ENCODE data around the gene JRKL.

DNA sequence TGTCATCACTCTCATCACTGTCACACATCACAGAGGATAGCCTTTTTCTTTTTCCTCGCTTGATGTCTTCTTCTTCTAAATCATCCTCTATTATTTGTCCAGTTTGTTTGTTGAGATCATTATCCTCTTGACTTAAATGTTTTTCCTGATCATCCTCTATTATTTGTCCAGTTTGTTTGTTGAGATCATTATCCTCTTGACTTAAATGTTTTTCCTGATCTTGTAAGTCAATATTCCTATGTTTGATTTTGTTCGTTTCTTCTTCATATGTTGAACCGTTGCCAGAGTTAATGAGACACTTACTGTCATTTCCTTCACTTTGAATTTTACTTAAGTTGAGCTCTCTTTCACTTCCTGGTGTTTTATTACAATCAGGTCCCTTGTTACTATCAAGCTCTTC, 5.7 kb upstream of the JRKL start:
- TF ChIP-seq, protein P1, sequence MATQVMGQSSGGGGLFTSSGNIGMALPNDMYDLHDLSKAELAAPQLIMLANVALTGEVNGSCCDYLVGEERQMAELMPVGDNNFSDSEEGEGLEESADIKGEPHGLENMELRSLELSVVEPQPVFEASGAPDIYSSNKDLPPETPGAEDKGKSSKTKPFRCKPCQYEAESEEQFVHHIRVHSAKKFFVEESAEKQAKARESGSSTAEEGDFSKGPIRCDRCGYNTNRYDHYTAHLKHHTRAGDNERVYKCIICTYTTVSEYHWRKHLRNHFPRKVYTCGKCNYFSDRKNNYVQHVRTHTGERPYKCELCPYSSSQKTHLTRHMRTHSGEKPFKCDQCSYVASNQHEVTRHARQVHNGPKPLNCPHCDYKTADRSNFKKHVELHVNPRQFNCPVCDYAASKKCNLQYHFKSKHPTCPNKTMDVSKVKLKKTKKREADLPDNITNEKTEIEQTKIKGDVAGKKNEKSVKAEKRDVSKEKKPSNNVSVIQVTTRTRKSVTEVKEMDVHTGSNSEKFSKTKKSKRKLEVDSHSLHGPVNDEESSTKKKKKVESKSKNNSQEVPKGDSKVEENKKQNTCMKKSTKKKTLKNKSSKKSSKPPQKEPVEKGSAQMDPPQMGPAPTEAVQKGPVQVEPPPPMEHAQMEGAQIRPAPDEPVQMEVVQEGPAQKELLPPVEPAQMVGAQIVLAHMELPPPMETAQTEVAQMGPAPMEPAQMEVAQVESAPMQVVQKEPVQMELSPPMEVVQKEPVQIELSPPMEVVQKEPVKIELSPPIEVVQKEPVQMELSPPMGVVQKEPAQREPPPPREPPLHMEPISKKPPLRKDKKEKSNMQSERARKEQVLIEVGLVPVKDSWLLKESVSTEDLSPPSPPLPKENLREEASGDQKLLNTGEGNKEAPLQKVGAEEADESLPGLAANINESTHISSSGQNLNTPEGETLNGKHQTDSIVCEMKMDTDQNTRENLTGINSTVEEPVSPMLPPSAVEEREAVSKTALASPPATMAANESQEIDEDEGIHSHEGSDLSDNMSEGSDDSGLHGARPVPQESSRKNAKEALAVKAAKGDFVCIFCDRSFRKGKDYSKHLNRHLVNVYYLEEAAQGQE (IDR thresholded peaks at IDR 0.05; ENCODE audit: low read depth) = no peak
- no peak for TF ChIP-seq CEBPB (IDR thresholded peaks at IDR 0.05)
- TF ChIP-seq FOXM1 (IDR thresholded peaks at IDR 0.05; ENCODE audit: borderline replicate concordance, low read depth) = no peak
- TF ChIP-seq RAD21 (IDR thresholded peaks at IDR 0.05; ENCODE audit: low read depth) = no peak
- no peak for TF ChIP-seq CREB1 (IDR thresholded peaks at IDR 0.05; ENCODE audit: low read depth)
- TF ChIP-seq, protein P2, sequence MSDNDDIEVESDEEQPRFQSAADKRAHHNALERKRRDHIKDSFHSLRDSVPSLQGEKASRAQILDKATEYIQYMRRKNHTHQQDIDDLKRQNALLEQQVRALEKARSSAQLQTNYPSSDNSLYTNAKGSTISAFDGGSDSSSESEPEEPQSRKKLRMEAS (IDR thresholded peaks at IDR 0.05) = no peak
- no peak for TF ChIP-seq TCF12 (IDR thresholded peaks at IDR 0.05; ENCODE audit: low read depth)
- no peak for TF ChIP-seq YY1 (IDR thresholded peaks at IDR 0.05; ENCODE audit: low read depth)
- no peak for TF ChIP-seq ZBTB7A (IDR thresholded peaks at IDR 0.05; ENCODE audit: low read depth)
- no peak for TF ChIP-seq EP300 (IDR thresholded peaks at IDR 0.05; ENCODE audit: borderline replicate concordance)
- TF ChIP-seq, protein P3, sequence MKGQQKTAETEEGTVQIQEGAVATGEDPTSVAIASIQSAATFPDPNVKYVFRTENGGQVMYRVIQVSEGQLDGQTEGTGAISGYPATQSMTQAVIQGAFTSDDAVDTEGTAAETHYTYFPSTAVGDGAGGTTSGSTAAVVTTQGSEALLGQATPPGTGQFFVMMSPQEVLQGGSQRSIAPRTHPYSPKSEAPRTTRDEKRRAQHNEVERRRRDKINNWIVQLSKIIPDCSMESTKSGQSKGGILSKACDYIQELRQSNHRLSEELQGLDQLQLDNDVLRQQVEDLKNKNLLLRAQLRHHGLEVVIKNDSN (IDR thresholded peaks at IDR 0.05) = no peak
